ENCODE results near the gene IAPP.
"Not testable (repeated sequence)": the region's sequence is repeated elsewhere in the genome, so short reads cannot be mapped to it uniquely, and the experiment has no call there.

Gene IAPP

DNA sequence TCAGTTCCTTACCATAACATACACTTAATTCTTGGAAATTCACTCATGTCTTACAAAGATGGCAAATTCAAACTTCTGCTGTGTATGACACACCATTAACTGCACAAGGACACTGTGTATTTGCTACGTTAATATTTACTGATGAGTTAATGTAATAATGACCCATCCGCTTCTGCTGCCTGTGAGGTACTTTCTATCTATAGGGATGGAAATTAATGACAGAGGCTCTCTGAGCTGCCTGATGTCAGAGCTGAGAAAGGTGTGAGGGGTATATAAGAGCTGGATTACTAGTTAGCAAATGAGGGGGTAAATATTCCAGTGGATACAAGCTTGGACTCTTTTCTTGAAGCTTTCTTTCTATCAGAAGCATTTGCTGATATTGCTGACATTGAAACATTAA is at the start of gene IAPP:
TSS of gene IAPP (plus strand) at position 301 of the 400 bp plus-strand sequence. CDS start 450 bp downstream, outside the sequence.
- no peak for DNase-seq

DNA sequence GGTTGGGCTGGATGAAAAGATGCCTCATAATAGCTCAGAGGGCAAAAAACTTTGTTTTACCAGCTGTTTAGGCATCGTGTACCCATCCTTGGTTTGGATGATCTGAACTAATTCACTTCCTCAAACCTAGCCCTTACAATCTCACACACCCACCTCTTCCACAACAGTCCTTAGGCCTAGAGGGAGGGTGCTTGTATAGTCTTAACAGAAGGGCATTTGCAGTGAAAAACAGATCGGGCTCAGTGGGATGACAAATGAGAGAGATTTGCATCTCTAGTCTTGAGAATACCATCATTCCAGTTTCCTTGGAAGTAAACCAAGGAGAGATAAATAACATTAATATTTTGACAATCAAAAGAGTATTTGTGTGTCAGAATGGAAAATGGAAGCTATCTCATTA is 49.0 kb upstream of the IAPP start:
- DNase-seq: no peak

DNA sequence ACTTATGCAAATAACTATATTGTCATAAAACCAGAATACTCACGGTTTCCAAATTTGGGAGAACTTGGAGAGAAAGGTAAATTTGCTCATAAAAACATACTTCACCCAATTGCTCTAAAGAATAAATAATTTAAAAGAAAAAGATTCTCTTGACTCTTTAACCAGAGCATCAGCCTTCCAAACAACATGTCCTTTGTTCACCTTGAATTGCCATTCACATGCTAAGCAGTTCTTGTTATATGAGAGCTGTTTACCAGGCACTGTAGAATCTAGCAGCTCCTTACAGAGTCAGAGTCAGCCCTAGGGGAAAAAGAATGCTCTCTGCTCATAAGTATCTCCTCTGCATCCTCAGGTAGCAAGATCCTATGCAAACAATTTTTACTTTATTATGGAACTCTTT is 48.2 kb upstream of the IAPP start:
- no peak for DNase-seq

DNA sequence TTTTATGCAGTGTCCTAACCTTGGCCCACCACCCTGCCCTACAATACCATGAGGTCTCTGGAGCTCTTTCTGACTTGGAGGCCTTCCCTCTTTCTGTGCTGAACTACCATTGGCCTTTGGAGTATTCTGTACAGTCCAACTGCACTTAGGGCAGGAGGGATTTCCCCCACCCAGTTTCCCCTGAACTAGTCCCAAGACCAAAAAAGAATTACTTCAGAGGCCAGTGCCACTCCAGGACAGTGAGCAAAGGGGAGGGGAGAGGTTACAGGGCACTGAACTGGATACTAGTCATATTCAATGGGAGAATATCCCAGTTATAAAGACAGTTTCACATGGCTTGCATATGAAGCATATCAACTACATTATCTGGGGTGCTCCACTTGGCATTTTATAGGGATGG is 44.1 kb upstream of the IAPP start:
- no peak for DNase-seq

DNA sequence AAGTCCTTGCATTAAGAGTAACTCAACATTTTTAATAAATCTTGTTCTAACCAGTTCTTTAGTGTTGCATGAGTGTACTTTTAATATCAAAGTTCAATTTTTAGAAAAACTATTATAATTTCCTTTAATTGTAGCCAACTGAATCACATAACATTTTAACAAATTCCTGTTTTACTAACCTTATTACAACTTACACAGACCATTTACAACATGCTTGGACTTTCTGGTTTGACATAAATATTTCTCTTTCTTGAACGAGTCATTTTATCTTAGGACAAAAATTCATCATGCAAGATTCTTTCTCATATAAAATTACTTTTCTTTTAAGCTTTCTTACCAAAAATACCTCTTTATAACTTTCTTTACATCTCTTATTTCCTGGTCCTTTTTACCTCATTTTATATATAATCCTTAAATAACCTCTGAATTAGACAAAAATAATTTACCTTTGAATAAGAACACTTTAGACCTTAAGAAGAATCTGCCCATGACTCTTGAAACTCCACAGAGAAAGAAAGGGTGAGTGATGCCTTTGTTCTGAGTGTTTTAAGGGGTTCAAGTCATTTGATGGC is 41.9 kb upstream of the IAPP start:
- DNase-seq: peak; percentile 5

DNA sequence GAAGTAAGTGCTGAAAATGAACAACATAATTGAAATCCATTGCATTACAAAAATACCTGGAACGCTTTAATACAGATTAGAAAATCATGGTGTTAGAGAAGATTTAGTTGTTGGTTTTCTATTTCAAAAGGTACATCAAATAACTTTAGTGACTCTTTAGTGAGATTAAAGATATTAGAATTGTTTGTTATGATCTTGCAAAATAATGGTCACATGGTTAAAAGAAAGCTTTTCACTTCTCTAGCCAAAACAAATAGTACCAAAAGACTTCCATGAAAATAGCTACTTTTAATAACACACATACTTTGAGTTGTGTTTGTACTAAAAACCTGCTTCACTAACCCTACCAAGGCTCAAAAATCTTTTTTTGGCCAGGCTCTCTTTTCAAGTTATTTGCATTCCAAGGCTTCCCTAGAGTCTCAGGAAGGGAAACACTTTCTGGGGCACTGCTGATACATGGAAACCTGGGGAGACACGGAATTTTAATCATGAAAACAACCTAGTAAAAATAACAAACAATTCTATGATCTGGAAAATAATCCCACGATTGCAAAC is 37.9 kb upstream of the IAPP start, which contains the start of gene SLCO1A2:
TSS of gene SLCO1A2 (minus strand) at position 147 of the 555 bp plus-strand sequence. CDS start 270 bp downstream, outside the sequence.
- no peak for DNase-seq

DNA sequence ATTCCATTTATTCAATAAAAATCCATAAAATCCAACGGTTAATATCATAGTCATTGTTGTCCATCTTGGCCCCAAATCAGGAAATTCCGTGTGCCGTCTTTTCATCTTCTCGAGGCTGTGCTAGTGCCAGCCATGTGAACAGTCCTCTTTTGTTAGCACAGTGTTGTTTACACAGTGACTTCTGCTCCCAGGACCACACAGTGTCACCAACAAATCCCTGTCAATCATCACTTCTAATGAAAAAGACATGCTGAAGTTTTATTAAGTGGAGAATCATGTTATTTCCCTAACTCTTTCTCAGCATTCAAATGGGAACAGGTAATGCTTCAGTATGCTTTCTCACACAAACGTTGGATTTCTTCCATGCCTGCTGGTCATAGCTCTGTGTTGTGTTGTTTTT is 36.0 kb upstream of the IAPP start:
- DNase-seq: no peak

DNA sequence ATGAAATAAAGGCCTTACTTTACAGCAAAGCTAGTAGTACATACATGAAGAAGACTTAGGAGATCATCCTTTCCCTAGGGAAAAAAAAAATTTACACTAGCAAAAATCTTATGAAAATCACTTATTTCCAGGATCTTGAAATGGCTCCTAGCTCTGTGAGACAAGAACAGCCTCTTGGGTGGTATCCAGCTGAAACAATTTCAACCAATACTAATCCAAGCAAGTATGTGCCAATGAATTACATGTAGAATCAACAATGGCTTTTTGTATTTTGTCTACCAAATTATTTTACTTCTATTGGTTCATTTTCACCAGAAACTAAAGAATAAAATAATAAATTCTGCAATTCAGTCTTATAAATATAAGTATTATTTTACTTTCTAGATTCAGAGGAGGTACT is 35.2 kb upstream of the IAPP start:
- DNase-seq: no peak

DNA sequence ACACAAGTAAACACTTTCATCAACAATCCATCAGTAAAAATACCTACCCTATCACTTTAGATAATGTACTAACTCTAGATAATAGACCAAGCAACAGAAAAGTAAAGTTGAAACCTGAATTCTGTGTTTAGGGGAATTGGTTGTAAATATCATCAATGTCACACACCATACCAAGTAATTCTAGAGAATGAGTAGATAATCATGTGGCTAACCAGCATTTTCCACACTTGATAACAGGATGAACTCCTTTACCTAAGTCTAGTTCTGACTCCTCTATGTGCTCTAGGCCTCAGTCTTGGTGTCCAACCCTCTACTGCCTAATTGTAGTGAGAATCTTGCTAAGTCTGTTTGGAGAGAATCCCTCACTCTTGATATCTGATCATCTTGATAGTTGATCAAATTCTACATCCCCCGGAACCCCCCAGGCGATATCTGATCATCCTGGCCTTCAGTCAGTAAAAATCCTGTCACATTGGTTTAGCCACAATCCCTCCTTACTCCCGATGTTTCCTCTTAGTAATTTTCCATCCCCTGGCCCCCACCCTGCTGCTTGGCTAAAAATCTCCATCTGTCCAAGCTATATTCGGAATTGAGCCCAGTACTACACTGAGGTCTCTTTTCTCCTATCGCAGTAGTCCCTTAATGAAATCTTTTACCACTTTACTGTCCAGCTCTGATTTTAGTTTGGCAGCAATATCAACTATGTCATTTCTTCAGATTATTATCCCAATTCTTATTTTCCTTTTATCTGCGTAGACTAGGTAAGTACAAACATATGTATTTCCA is 34.5 kb upstream of the IAPP start:
- no peak for DNase-seq

DNA sequence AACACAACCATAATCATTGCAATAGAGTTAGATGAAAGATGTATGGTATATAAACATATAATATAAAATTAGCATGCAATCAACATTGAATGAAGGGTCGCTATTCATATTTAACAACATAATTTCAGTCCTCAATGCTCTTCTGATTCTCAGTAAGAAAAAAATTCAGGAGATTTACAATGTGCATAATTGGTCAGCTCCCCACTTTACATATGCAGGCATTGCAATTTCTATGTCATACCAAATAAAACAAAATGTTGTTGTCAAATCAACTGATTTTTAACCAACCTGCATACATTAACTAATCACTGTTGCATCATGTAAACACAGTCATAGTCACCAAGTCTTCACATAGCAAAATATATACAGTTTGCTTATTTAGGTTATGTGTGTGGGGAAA is 32.8 kb upstream of the IAPP start:
- no peak for DNase-seq

DNA sequence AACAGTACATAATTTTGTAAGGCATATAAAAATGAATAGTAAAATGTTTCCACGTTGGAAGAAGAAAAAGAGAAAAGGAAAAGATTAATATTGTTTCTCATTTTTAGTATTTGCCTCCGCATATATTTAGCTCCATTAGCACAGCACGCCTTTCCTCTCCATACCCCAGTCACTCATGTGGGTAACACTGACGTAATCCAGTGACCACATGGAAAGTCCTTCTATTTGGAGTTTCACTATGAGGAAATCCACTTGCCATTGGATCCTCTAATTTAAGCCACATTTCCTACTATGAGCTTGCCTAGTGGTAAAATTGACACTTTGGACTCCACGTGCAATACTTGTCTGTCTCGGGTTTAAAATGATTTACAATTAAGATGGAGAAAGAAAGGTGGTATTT is 32.3 kb upstream of the IAPP start:
- no peak for DNase-seq

DNA sequence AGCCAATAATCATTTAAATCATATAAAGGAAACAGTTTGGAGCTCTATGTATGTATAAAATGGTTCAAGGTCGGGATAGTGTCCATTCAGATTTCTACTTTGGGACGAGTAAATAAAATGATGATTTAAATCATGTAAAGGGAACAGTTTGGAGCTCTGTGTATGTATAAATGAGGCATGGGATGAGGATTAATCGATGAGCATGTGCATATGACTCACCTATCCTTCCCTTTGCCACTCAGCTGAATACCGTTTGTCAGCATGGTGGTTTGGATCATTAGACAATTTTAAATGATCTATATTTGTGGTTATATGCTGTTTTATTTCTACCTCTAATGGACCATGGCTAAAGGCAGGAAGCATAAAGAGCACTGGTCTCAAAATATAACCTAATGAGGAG is 30.9 kb upstream of the IAPP start:
- DNase-seq: no peak

DNA sequence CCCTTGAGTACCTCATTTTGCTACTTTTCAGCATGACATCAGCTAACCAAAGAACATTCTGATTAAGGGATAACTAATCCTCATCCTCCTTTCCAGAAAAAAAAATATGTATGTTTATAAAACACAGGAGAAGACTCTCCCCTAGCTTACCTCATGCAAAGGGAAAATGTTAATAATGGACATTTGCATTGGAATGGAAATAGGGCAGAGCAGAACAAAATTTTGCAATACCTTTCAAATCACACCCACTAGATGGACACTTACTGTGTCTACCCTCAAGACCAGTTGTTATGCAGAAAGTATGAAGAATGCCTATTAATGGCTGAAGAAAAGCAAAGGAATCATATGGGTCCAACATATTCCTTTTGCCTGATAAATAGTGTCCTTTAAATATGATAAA is 29.1 kb upstream of the IAPP start:
- no peak for DNase-seq

DNA sequence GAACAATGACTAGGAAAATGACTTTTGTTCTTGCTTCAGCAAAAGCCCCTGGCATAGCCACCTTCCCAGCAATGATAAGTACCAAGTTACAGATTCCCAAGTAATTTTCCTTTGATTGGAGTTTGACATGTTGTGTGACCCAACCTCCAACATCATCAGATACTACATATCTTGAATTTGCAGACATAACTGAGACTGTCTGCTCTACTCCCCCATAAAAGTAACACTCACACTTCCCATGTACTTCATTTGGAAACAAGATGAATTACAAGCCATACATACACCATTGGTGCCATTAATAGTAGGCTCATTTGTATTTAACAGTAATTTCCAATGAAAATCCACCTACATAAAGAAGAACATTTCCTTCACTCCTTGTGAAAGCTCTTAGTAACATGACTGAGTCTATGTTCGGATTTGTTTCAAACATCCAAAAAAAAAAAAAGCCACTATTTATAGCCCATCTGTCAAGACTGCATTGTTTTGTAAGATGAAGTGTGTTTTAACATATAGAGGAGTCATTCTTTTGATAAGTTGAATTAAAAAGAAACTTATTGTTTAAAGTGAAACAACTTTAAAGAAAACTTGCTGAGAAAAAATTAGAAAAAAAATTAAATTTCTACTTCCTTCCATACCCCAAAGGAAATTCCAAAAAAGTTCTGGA is 26.0 kb upstream of the IAPP start:
- DNase-seq: no peak

DNA sequence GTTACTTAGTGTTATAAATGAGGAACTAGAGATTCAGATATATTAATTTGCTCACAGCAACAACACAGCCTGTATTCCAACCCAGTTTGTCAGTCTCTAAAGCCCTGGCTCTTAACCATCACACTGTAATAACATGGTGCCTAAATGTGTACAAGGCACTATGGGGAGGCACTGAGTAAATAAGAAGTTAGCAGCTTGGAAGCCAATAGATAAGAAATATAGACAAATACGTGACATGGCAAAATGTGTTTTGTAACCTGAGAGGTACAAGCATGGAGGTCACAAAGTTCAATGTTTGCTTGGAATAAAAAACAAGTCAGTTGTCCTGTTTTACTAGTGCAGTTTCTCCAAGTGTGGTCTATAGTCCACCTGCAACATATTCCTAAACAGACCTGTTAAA is 21.7 kb upstream of the IAPP start:
- DNase-seq: no peak

DNA sequence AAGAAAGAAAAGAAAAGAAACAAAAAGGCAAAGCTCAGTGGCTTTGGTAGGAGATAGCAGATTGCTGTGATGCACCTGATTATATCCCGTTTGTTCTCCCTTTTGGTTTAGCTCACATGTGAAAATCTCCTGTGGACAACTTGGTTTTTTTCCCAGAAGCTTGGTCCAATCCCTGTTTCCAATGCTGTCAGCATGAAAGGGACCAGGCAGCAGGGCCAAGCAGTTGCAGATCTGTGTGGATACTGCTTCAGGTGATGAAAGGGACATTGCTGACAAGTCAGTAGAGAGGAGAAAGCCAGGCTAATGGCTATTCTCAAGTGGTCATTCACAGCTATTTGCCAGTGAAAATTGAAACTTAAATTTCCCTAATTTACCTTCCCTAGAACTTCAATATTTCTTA is 19.2 kb upstream of the IAPP start:
- DNase-seq: no peak

DNA sequence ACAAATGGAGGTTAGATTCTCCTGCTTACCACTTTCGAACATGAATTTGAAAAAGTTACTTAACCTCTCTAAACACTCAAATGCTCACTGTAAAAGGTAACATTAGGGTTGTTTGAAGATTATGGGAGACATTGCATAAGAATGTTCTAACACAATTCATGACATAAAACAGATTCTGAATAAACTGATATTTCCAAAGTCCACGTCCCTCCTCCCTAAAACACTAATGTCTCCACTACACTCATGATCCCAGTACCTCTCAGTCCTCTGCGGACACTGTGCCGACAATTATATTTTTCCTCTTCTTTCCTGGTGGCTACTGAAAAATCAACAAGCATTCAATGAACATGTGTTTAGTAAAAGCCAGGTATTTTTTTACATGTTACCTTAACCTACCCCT is 18.8 kb upstream of the IAPP start:
- DNase-seq: no peak

DNA sequence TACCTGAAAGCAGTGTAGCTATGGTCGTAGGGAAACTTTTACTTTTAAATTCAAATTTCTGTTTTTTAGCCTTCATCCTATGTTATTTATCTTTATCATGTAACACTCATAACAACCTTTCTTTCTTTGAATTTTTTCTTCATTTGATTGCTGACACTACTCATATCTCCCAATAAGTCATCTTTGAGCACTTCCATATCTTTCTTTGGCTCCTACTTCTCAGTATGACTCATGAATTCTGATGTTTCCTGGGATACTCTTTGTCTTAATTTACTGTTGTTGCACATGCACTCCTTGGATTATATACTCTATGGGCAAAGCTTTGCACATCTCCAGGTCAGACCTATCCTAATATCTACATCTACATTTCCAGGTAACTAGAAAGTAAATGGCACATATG is 18.1 kb upstream of the IAPP start:
- no peak for DNase-seq

DNA sequence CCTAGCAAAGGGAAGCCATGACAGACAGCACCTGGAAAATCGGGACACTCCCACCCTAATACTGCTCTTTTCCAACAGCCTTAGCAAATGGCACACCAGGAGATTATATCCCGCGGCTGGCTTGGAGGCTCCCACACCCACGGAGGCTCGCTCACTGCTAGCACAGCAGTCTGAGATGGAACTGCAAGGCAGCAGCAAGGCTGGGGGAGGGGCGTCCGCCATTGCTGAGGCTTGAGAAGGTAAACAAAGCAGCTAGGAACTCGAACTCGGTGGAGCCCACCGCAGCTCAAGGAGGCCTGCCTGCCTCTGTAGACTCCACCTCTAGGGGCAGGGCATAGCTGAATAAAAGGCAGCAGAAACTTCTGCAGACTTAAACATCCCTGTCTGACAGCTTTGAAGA is 12.1 kb upstream of the IAPP start:
- DNase-seq: not testable (repeated sequence)

DNA sequence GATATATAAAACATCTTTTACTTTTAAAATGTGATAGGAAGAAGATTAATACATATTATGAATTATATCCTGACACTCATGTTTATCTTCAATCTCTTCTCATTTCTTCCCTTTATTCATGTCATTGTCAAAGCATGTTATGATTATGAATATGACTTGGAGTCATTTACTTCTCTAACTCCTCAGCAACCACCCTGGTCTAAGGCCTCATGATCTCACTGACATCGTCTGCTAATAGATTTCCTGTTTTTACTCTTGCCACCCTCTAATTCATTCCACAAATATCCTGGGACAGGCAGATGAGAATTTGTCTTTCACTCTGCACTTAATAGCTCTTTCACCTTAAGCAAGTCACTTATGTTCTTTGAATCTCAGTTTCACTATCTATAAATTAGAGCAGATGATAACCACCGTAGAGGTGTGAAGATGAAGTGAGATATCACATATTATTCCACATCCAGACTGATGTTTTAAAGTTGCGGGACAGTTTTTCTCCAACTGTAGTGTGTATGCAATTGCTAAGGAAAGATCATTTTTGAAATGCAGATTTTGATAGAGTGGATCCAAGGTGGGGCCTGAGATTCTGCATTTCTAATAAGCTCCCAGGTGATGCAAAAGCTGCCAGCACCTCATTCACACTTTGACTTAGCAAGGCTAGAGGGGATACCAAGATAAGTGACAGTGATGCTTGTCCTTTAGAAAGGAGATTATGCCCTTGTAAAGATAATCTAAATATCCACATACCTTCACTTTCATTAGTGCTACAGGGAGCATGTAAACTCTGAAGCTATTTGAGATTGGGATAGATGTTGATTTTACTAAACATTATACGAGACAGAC is 3.3 kb upstream of the IAPP start:
- no peak for DNase-seq

DNA sequence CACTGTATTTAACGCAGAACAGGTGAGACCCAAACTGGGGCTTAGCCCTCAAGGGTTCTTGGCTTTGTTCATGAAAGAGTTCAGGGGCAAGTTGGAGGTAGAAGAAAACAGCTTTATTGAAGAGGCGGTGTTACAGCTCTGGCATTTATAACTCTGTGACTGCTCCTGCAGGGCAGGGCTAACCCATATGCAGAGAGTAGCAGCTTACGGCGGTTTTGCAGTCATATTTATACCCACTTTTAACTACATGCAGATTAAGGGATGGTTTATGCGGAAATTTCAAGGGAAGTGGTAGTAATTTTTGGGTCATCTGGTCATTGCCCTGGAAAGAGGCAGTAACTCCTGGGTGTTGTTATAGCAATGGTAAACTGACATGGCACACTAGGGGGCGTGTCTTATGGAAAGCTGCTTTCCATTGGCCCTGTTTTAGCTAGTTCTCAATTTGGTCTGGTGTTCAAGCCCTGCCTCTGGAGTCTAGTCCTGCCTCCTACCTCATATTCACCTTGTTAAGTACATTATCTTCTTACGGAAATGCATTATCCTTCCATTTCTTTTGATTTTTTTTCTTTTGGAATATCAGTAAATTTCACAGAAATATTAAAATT is 1.8 kb upstream of the IAPP start:
- DNase-seq: peak; percentile 1

DNA sequence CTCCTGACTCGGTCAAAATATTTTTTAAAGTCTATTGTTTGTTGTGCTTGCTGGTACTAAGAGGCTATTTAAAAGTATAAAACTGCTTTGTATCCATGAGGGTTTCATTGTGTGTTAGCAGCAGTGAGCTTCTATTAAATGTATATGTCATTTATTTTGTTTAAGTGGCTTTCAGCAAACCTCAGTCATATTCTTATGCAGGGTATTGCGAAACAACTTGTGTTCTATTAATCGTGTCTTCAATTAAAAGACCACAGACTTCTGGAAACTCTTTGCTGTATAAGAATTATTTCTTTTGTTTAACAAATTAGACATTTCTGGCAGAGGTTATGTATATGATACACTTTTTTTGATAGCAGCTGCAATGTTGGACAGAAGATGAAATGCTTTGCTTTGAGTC is 6.5 kb downstream of the IAPP start:
- no peak for DNase-seq

DNA sequence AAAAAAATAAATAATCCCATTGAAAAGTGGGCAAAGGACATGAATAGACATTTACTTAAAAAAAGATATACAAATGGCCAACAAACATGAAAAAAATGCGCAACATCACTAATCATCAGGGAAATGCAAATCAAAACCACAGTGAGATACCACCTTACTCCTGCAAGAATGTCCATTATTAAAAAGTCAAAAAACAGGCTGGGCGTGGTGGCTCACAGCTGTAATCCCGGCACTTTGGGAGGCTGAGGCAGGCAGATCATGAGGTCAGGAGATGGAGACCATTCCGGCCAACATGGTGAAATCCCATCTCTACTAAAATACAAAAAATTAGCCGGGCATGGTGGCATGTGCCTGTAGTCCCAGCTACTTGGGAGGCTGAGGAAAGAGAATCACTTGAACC is 8.6 kb downstream of the IAPP start:
- DNase-seq: not testable (repeated sequence)
